ENCODE measurements around the gene HLA-DQA1.
"Not testable (repeated sequence)": the region's sequence is repeated elsewhere in the genome, so short reads cannot be mapped to it uniquely, and the experiment has no call there.

HLA-DQA1 gene

GRCh38 chr6:32622545-32623401 is 14.4 kb upstream of the HLA-DQA1 start:
- DNase-seq (ENCODE audit: low read depth), result peak; percentile 30

DNA sequence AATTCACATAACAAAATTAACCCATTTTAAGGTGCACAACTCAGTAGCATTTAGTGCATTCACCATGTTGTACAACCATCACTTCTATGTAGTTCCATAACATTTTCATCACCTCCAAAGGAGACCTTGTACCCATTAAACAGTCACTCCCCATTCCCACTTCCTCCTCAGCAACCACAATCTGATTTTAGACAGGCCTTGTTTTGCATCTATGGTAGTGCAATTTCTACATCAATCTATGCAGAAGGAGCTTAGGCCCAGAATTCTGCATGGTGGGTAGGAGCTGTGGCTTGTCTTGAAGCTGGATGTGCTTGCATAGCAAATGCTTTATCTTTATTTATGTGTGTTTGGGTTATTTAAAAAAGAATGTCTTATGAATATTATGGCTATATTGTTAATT is 13.5 kb upstream of the HLA-DQA1 start:
- DNase-seq (ENCODE audit: low read depth), result no peak

GRCh38 chr6:32624565-32624964 is 12.6 kb upstream of the HLA-DQA1 start:
- DNase-seq (ENCODE audit: low read depth), result no peak

DNA sequence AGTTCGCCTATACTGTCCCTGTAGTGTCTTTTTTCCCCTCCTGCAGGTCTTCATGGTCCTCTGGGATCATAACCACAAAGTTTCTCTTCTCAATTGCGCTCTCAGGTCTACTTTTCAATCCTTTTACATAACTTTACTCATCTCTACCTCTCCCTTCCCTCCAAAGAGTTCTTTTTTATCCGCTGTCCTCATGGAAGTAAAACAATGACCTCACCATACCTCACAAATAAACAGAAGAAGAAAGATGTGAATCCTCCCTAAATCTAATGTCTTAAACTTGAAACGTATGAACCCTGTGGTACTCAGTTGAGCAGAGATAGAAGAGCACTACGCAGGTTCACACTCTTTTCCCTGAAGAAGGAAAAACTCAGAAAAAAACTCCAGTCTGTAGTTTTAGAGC is 12.1 kb upstream of the HLA-DQA1 start:
- DNase-seq (ENCODE audit: low read depth), result no peak

GRCh38 chr6:32627249-32627648 is 10.0 kb upstream of the HLA-DQA1 start:
- DNase-seq (ENCODE audit: low read depth), result no peak

DNA sequence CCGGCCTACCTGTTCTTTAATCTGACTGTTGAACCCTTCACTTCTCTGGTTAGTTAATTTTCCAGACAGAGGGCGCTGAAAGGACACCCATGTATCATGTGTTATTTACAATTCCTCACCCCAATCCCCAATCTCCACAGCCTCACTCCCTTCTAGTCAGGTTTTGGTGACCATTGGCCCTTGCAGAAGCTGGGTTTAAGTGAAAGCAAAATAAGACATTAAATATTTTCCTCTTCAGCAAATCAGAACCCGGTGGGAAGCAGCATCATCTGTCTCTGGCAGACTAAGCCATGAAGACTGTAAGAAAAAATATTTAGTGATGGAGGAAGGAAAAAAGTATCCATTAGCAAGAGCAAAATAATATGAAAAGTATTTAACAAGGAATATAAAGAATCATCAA is 9.4 kb upstream of the HLA-DQA1 start:
- DNase-seq (ENCODE audit: low read depth), result peak; percentile 9

- DNase-seq (ENCODE audit: low read depth), result not testable (repeated sequence)
Observed at GRCh38 chr6:32629793-32630192, 7.4 kb upstream of the HLA-DQA1 start.

- DNase-seq (ENCODE audit: low read depth), result no peak
Observed at GRCh38 chr6:32635526-32636123, 1.6 kb upstream of the HLA-DQA1 start.

DNA sequence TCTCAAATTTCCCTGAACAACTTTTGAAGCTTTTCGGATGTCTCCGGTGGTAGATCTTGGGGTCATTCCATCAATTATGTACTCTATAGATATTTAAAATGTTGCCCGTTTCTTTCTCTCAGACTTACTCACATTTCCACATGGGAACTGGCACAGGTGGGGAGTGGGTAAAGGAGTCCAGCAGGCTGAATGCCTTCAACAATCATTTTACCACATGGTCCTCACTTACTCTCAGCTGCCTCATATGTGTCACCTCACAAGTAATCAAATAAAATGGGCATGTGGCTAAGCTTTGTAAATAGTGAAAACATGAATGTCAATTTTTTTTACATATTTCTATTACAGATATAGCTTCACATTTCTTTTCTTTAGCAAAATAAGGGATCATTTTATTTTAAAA is 677 bp downstream of the HLA-DQA1 start:
- DNase-seq (ENCODE audit: low read depth), result no peak

DNA sequence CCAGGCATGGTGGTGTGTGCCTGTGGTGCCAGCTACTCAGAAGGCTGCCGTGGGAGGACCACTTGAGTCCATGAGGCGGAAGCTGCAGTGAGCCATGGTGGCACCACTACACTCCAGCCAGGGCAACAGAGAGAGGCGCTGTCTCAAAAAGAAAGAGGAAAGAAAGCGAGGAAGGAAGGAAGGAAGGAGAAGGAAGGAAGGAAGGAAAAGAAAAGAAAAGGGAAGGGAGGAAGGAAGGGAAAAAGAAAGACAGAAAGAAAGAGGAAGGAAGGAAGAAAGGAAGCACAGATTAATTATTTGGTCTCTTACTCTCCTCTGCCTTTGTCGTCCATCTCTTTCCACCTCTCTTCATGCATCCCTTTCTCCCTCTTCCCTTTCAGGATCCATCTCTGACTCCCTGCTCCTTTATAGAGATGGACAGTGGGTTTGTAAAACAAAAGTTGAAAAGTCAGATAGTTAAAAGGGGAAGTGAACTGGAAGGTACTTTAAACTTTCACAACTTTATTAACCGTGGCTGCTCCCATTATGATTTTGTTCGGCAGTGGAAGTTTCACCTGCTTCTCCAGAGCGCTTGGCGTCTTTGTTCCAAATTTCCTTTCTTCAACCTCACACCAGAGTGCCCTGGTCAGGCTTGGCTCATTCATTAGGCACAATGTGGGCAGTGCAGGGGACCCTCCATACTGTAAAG is 1.5 kb downstream of the HLA-DQA1 start:
- no peak for DNase-seq (ENCODE audit: low read depth)

GRCh38 chr6:32639440-32640394 is 2.5 kb downstream of the HLA-DQA1 start:
- DNase-seq (ENCODE audit: low read depth), result no peak

DNA sequence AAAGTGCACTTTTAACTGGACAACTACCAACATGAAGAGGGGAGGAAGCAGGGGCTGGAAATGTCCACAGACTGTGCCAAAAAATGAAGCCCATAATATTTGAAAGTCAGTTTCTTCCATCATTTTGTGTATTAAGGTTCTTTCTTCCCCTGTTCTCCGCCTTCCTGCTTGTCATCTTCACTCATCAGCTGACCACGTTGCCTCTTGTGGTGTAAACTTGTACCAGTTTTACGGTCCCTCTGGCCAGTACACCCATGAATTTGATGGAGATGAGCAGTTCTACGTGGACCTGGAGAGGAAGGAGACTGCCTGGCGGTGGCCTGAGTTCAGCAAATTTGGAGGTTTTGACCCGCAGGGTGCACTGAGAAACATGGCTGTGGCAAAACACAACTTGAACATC is 3.9 kb downstream of the HLA-DQA1 start:
- DNase-seq (ENCODE audit: low read depth), result no peak

GRCh38 chr6:32641785-32642719 is 4.8 kb downstream of the HLA-DQA1 start:
- not testable (repeated sequence) for DNase-seq (ENCODE audit: low read depth)

GRCh38 chr6:32642720-32643106 is 5.5 kb downstream of the HLA-DQA1 start:
- DNase-seq (ENCODE audit: low read depth), result no peak

- no peak for DNase-seq (ENCODE audit: low read depth)
Observed at GRCh38 chr6:32643904-32644303, 6.7 kb downstream of the HLA-DQA1 start.

DNA sequence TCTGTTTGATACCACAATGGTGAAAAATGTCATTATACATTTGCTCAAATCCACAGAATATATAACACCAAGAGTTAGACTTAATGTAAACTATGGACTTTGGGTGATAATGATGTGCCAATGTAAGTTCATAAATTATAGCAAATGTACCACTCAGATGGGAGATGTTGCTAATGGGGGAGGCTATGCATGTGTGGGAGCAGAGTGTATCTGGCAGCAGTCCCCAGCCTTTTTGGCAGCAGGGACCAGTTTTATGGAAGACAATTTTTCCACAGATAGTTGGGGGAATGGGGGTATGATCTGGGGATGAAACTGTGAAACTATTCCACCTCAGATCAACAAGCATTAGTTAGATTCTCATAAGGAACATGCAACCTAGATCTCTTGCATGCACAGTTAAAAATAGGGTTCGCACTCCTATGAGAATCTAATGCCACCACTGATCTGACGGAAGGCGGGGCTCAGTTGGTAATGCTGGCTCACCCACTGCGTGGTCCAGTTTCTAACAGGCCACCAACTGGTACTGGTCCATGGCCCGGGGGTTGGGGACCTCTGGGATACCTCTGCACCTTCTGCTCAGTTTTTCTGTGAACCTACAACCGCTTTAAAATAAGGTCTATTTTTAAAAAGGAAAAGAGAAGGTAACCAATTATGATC is 8.0 kb downstream of the HLA-DQA1 start:
- no peak for DNase-seq (ENCODE audit: low read depth)

GRCh38 chr6:32655203-32655710 is 18.1 kb downstream of the HLA-DQA1 start:
- no peak for DNase-seq (ENCODE audit: low read depth)

DNA sequence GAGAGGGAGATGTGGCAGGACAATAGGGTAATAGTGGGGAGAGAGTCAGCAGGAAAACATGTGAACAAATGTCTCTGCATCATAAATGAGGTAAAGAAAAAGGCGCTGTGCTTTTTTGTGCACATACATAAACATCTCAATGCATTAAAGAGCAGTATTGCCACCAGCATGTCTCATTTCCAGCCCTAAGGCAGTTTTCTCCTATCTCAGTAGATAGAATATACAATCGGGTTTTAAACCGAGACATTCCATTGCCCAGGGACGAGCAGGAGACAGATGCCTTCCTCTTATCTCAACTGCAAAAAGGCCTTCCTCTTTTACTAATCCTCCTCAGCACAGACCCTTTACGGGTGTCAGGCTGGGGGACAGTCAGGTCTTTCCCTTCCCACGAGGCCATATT is 20.1 kb downstream of the HLA-DQA1 start:
- not testable (repeated sequence) for DNase-seq (ENCODE audit: low read depth)

DNA sequence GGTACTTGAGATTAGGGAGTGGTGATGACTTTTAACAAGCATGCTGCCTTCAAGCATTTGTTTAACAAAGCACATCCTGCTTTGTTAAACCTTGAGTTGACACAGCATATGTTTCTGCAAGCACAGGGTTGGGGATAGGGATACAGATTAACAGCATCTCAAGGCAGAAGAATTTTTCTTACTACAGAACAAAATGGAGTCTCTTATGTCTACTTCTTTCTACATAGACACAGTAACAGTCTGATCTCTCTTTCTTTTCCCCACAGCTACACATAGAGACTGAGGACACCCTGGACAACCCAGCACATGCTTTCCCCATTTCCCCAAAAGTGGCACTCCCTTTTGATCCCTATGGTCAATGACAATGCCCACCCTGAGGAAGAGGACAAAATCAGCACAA is 20.6 kb downstream of the HLA-DQA1 start:
- not testable (repeated sequence) for DNase-seq (ENCODE audit: low read depth)
